SK-N-SH treated with all-trans-retinoic acid at 6 μM for 48 hours (cell line): Measurements from ENCODE around the gene DDX41.
"Not testable (repeated sequence)": the region's sequence is repeated elsewhere in the genome, so short reads cannot be mapped to it uniquely, and the experiment has no call there.

Experiments used
- CREB5 ChIP-seq: fragments of 250-450 bp; sonication (Bioruptor Pico); IDR thresholded peaks from 2 replicates; pipeline ENCODE4 v1.5.1; 2020; ENCODE audit warnings: low read depth, mild to moderate bottlenecking, moderate library complexity
- ESRRG ChIP-seq: fragments of 250-450 bp; sonication (Bioruptor Pico); IDR thresholded peaks from 2 replicates; pipeline ENCODE4 v1.6.1; 2021; ENCODE audit warnings: mild to moderate bottlenecking
- GLIS3 ChIP-seq: fragments of 250-450 bp; sonication (Bioruptor Pico); IDR thresholded peaks from 2 replicates; pipeline ENCODE4 v1.5.0; 2020; ENCODE audit warnings: mild to moderate bottlenecking, moderate library complexity
- OSR1 ChIP-seq: fragments of 250-450 bp; sonication (Bioruptor Pico); IDR thresholded peaks from 2 replicates; pipeline ENCODE4 v1.8.0; 2022; ENCODE audit warnings: moderate library complexity, mild to moderate bottlenecking, inconsistent platforms
- TF ChIP-seq, protein P1 (sequence below): fragments of 250-450 bp; sonication (Bioruptor Pico); IDR thresholded peaks from 2 replicates; pipeline ENCODE4 v1.8.0; 2021; ENCODE audit warnings: low read depth, mild to moderate bottlenecking, moderate library complexity, borderline replicate concordance

DNA sequence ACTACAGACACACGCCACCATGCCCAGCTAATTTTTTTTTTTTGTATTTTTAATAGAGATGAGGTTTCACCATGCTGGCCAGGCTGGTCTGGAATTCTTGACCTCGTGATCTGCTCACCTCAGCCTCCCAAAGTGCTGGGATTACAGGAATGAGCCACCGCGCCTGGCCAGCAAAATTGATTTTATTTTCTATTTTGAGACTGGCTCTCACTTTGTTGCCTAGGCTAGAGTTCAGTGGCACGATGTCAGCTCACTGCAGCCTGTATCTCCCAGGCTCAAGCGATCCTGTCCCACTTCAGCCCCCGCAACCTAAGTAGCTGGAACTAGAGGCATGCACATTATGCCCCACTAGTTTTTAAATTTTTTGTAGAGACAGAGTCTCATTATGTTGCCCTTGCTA is 17.7 kb upstream of the DDX41 start:
- TF ChIP-seq CREB5; ESRRG (CRISPR knock-in tag); GLIS3 (CRISPR knock-in tag); OSR1 (CRISPR knock-in tag): not testable (repeated sequence)
- TF ChIP-seq, protein P1, sequence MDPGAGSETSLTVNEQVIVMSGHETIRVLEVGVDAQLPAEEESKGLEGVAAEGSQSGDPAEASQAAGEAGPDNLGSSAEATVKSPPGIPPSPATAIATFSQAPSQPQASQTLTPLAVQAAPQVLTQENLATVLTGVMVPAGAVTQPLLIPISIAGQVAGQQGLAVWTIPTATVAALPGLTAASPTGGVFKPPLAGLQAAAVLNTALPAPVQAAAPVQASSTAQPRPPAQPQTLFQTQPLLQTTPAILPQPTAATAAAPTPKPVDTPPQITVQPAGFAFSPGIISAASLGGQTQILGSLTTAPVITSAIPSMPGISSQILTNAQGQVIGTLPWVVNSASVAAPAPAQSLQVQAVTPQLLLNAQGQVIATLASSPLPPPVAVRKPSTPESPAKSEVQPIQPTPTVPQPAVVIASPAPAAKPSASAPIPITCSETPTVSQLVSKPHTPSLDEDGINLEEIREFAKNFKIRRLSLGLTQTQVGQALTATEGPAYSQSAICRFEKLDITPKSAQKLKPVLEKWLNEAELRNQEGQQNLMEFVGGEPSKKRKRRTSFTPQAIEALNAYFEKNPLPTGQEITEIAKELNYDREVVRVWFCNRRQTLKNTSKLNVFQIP (CRISPR knock-in tag): not testable (repeated sequence)
